Neural cell (in vitro differentiated cells): ENCODE results near the gene PLEKHG3. TPM values are rescaled to one million over a fixed set of nuclear protein-coding genes. Genes with fewer than 3 reads are reported as not detected.

Experiments used
- H2AFZ ChIP-seq: fragments of 200-600, 300-800 bp; sonication (generic), shearing (Covaris generic); 2 replicates; pipeline ENCODE4 v1.6.0; 2014; ENCODE audit warnings: low read depth, mild to moderate bottlenecking, antibody characterized with exemption, low read length, moderate library complexity
- H3F3A ChIP-seq: fragments of 200-600 bp; shearing (Covaris generic); 2 replicates; pipeline ENCODE4 v1.6.1; 2016; ENCODE audit warnings: mild to moderate bottlenecking, moderate library complexity, mixed read lengths, antibody characterized with exemption, low read length; ENCODE audit not compliant: insufficient read depth, poor library complexity, severe bottlenecking
- H3K27ac ChIP-seq: fragments of 200-600, 300-800 bp; sonication (generic), shearing (Covaris generic); 2 replicates; pipeline ENCODE4 v1.5.1; 2014; ENCODE audit warnings: mild to moderate bottlenecking, low read length, moderate library complexity
- H3K27me3 ChIP-seq: fragments of 300-800, 200-600 bp; sonication (generic), shearing (Covaris generic); 2 replicates; pipeline ENCODE4 v1.6.0; 2014; ENCODE audit warnings: mild to moderate bottlenecking, low read depth, low read length, moderate library complexity; ENCODE audit not compliant: insufficient read depth
- H3K36me3 ChIP-seq: fragments of 300-800, 200-600 bp; sonication (generic), shearing (Covaris generic); 2 replicates; pipeline ENCODE4 v1.5.1; 2014; ENCODE audit warnings: mild to moderate bottlenecking, antibody characterized with exemption, low read length, moderate library complexity; ENCODE audit not compliant: insufficient read depth
- H3K4me2 ChIP-seq: fragments of 300-800, 200-600 bp; sonication (generic), shearing (Covaris generic); 2 replicates; pipeline ENCODE4 v1.6.0; 2014; ENCODE audit warnings: mild to moderate bottlenecking, low read length
- H3K4me3 ChIP-seq: fragments of 300-800, 200-600 bp; sonication (generic), shearing (Covaris generic); 2 replicates; pipeline ENCODE4 v1.5.1; 2014; ENCODE audit warnings: mild to moderate bottlenecking, low read length, moderate library complexity
- H3K79me2 ChIP-seq: fragments of 200-600 bp; shearing (Covaris generic); replicated peaks from 2 replicates; pipeline ENCODE4 v1.6.0; 2014; ENCODE audit warnings: mild to moderate bottlenecking, low read length, moderate library complexity; ENCODE audit not compliant: insufficient read depth
- H3K9ac ChIP-seq: fragments of 300-800, 200-600 bp; sonication (generic), shearing (Covaris generic); 2 replicates; pipeline ENCODE4 v1.6.1; 2016; ENCODE audit warnings: mild to moderate bottlenecking, low read length, mixed read lengths
- H3K9me2 ChIP-seq: fragments of 200-600 bp; shearing (Covaris generic); 2 replicates; pipeline ENCODE4 v1.6.1; 2016; ENCODE audit warnings: mild to moderate bottlenecking, low read length, mixed read lengths; ENCODE audit not compliant: insufficient read depth
- H3K9me3 ChIP-seq: fragments of 200-600, 300-800 bp; sonication (generic), shearing (Covaris generic); 2 replicates; pipeline ENCODE4 v1.6.1; 2016; ENCODE audit warnings: mild to moderate bottlenecking, mixed run types, low read length, moderate library complexity, mixed read lengths
- H4K20me1 ChIP-seq: fragments of 200-600 bp; shearing (Covaris generic); 2 replicates; pipeline ENCODE4 v1.6.1; 2016; ENCODE audit warnings: mild to moderate bottlenecking, mixed run types; ENCODE audit not compliant: insufficient read depth
- EP300 ChIP-seq: fragments of 450-650 bp; conservative IDR thresholded peaks from 2 replicates; pipeline ENCODE4 v1.6.1; 2014; ENCODE audit warnings: antibody characterized with exemption, mild to moderate bottlenecking, moderate library complexity; ENCODE audit not compliant: poor library complexity, severe bottlenecking
- EZH2 ChIP-seq: fragments of 200-600, 300-800 bp; shearing (Covaris generic), sonication (generic); IDR thresholded peaks from 2 replicates; pipeline ENCODE4 v1.6.1; 2014; ENCODE audit warnings: antibody characterized with exemption, low read length, borderline replicate concordance, mild to moderate bottlenecking; ENCODE audit not compliant: insufficient read depth, poor library complexity, severe bottlenecking
- MXI1 ChIP-seq: fragments of 450-650 bp; conservative IDR thresholded peaks from 2 replicates; pipeline ENCODE4 v1.6.1; 2014; ENCODE audit warnings: antibody characterized with exemption, mild to moderate bottlenecking; ENCODE audit not compliant: poor library complexity, severe bottlenecking
- POLR2AphosphoS5 ChIP-seq: IDR thresholded peaks from 2 replicates; pipeline ENCODE4 v1.6.1; 2012
- RAD21 ChIP-seq: fragments of 450-650 bp; conservative IDR thresholded peaks from 2 replicates; pipeline ENCODE4 v1.6.1; 2014; ENCODE audit warnings: antibody characterized with exemption, mild to moderate bottlenecking, moderate library complexity
- SMC3 ChIP-seq: fragments of 450-650 bp; conservative IDR thresholded peaks from 2 replicates; pipeline ENCODE4 v1.6.1; 2014; ENCODE audit warnings: antibody characterized with exemption, mild to moderate bottlenecking, moderate library complexity; ENCODE audit not compliant: poor library complexity
- TAF1 ChIP-seq: IDR thresholded peaks from 2 replicates; pipeline ENCODE4 v1.6.1; 2012; ENCODE audit warnings: low read depth
- polyA plus RNA-seq: library from polyadenylated mRNA; depleted of rRNA; stranded (reverse); fragments of >200 nt; gene quantifications from 2 replicates; pipeline ENCODE4 v1.2.3, GENCODE V29; 2014
- TF ChIP-seq, protein P1 (sequence below): fragments of 450-650 bp; IDR thresholded peaks from 2 replicates; pipeline ENCODE4 v1.5.1; 2014; ENCODE audit warnings: antibody characterized with exemption, mild to moderate bottlenecking, moderate library complexity; ENCODE audit not compliant: poor library complexity, severe bottlenecking
- TF ChIP-seq, protein P2 (sequence below): IDR thresholded peaks from 2 replicates; pipeline ENCODE4 v1.6.1; 2012; ENCODE audit warnings: borderline replicate concordance

The PLEKHG3 gene
- polyA plus RNA-seq, 1 donor from 2014 or later, result 15.8 TPM

DNA sequence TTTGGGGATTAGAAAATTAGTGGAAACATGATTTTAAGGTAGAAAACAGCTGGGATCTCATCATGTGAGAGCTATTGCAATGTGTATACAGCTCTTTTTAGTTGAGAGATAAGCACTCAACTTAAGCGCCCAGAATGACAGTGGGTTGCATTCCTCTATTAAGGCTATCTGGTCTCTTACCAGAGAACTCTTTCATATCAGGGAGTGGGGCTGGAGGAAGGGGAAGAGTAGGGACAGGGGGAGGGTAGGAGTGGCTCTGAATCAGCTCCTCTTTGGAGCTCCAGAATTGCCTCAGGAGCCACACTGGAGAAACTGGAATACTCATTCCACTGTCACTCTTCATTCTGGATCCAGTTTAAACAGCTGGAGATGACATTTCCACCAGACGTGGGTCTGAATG lies 9.2 kb upstream of the PLEKHG3 start:
- no peak overlapping the region for H2AFZ ChIP-seq
- H3K4me2 ChIP-seq, result no peak overlapping the region
- no peak overlapping the region for H3K9ac ChIP-seq
- H3F3A ChIP-seq, result no peaks in the 10 kb centered on the region
- H3K27ac ChIP-seq, result no peak overlapping the region
- no peaks in the 10 kb centered on the region for H3K9me3 ChIP-seq
- H4K20me1 ChIP-seq, result no peaks in the 10 kb centered on the region
- no peak overlapping the region for H3K4me3 ChIP-seq
- H3K79me2 ChIP-seq, result no peaks in the 10 kb centered on the region
- TF ChIP-seq, protein P1, sequence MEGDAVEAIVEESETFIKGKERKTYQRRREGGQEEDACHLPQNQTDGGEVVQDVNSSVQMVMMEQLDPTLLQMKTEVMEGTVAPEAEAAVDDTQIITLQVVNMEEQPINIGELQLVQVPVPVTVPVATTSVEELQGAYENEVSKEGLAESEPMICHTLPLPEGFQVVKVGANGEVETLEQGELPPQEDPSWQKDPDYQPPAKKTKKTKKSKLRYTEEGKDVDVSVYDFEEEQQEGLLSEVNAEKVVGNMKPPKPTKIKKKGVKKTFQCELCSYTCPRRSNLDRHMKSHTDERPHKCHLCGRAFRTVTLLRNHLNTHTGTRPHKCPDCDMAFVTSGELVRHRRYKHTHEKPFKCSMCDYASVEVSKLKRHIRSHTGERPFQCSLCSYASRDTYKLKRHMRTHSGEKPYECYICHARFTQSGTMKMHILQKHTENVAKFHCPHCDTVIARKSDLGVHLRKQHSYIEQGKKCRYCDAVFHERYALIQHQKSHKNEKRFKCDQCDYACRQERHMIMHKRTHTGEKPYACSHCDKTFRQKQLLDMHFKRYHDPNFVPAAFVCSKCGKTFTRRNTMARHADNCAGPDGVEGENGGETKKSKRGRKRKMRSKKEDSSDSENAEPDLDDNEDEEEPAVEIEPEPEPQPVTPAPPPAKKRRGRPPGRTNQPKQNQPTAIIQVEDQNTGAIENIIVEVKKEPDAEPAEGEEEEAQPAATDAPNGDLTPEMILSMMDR, result no peak
- TF ChIP-seq EZH2, result no peak
- TF ChIP-seq TAF1, result no peak
- TF ChIP-seq, protein P2, sequence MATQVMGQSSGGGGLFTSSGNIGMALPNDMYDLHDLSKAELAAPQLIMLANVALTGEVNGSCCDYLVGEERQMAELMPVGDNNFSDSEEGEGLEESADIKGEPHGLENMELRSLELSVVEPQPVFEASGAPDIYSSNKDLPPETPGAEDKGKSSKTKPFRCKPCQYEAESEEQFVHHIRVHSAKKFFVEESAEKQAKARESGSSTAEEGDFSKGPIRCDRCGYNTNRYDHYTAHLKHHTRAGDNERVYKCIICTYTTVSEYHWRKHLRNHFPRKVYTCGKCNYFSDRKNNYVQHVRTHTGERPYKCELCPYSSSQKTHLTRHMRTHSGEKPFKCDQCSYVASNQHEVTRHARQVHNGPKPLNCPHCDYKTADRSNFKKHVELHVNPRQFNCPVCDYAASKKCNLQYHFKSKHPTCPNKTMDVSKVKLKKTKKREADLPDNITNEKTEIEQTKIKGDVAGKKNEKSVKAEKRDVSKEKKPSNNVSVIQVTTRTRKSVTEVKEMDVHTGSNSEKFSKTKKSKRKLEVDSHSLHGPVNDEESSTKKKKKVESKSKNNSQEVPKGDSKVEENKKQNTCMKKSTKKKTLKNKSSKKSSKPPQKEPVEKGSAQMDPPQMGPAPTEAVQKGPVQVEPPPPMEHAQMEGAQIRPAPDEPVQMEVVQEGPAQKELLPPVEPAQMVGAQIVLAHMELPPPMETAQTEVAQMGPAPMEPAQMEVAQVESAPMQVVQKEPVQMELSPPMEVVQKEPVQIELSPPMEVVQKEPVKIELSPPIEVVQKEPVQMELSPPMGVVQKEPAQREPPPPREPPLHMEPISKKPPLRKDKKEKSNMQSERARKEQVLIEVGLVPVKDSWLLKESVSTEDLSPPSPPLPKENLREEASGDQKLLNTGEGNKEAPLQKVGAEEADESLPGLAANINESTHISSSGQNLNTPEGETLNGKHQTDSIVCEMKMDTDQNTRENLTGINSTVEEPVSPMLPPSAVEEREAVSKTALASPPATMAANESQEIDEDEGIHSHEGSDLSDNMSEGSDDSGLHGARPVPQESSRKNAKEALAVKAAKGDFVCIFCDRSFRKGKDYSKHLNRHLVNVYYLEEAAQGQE, result no peak
- no peak for TF ChIP-seq SMC3
- no peak for TF ChIP-seq POLR2AphosphoS5
- no peak for TF ChIP-seq EP300
- no peak for TF ChIP-seq MXI1
- TF ChIP-seq RAD21, result no peak
- no peaks in the 10 kb centered on the region for H3K9me2 ChIP-seq
- no peaks in the 10 kb centered on the region for H3K36me3 ChIP-seq
- H3K27me3 ChIP-seq, result no peaks in the 10 kb centered on the region

DNA sequence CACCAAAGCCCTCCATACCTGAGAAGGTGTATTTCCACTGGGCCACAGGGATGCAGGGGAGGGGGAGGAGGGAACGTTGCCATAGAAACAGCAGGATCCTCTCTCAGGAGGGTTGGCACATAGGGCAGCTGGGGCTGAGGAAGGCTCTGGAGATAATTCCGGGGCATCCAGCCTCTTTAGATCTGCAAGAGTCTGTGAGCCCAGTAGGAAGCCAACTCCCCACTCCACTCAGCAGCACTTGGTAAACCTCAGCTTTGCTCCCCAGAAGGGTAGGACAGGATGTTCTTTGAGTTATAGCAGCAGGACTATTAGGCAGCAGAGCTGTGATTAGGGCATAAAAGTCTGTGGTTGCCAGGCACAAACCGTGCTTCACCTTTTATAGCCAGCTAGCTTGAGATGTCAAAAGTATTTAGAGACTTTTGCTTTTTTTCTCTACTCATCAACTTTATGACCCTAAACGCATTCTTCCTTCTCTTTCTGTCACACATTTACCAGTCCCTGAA lies 7.8 kb upstream of the PLEKHG3 start:
- TF ChIP-seq EZH2 (no peak), EP300 (no peak), RAD21 (no peak), MXI1 (no peak), POLR2AphosphoS5 (no peak), SMC3 (no peak), TAF1 (no peak)
- TF ChIP-seq, protein P1, result no peak
- TF ChIP-seq, protein P2, result no peak
- no peak overlapping the region for H3K27ac ChIP-seq

More for the DNA sequence above, 7.8 kb upstream of the PLEKHG3 start:
- no peak overlapping the region for H3K4me2 ChIP-seq
- H2AFZ ChIP-seq, result no peak overlapping the region
- H3F3A ChIP-seq, result no peaks in the 10 kb centered on the region
- no peaks in the 10 kb centered on the region for H3K36me3 ChIP-seq
- no peaks in the 10 kb centered on the region for H3K27me3 ChIP-seq
- no peaks in the 10 kb centered on the region for H3K79me2 ChIP-seq
- H3K9me2 ChIP-seq, result no peaks in the 10 kb centered on the region
- no peaks in the 10 kb centered on the region for H4K20me1 ChIP-seq
- H3K9ac ChIP-seq, result no peak overlapping the region
- no peak overlapping the region for H3K4me3 ChIP-seq
- no peaks in the 10 kb centered on the region for H3K9me3 ChIP-seq
